K562 (cell line): ENCODE measurements around the gene ACAT1. TPM values are rescaled to one million over a fixed set of nuclear protein-coding genes. Genes with fewer than 3 reads are reported as not detected.
A peak's percentile ranks its signal among the peaks of the same experiment; 100 is the strongest.

Experiments used
- ATAC-seq: fragments of 200-7000 bp; cut with Tn5 transposase; 3 replicates; pipeline ENCODE4 v1.9.1; 2020; ENCODE audit warnings: moderate library complexity
- BruUV-seq: library from RNA; stranded (reverse); fragments of 400-500 nt; replicated peaks from 2 replicates; lab custom pipeline; 2021; lab: Mats Ljungman, UMichigan
- CTCF ChIA-PET: fragments of 300-600 bp; formaldehyde crosslinking; extraction: SDS; loops from one replicate; lab custom pipeline; 2021; ENCODE audit warnings: low intra/inter-chr PET ratio; lab: Yijun Ruan, JAX
- POLR2A ChIA-PET: fragments of 300-600, 350-650 bp; sonication (Branson Sonifier 250); formaldehyde crosslinking; extraction: SDS; loops from one replicate; lab custom pipeline; 2021; ENCODE audit warnings: antibody characterized with exemption, inconsistent platforms; lab: Yijun Ruan, JAX
- DNase-seq, 4 experiments: peaks; one replicate each; pipeline versions ENCODE4 v3.0.0 to v3.0.0-alpha.2; 2011 to 2018; ENCODE audit warnings: low spot score in 3 of 4, mixed read lengths in 3 of 4; ENCODE audit errors: extremely low read depth in 1 of 4
- FAIRE-seq: peaks from 2 replicates; lab custom pipeline; 2011; peaks lifted over from hg19 to GRCh38; lab: Jason Lieb, UNC
- H2AFZ ChIP-seq: 2 replicates; pipeline ENCODE4 v1.6.0; 2011; ENCODE audit warnings: low read depth, low read length, control low read depth, inconsistent platforms
- H3K27ac ChIP-seq: fragments of 200-600 bp; 3 replicates; pipeline ENCODE4 v1.8.0; 2011; ENCODE audit warnings: low read depth, mild to moderate bottlenecking, control low read depth, inconsistent platforms, low read length, moderate library complexity, mixed read lengths; ENCODE audit errors: extremely low read depth
- H3K27me3 ChIP-seq, 2 experiments: fragments of 300-600 bp in 1 of 2; 2 replicates in 1 of 2; 3 replicates in 1 of 2; pipeline versions ENCODE4 v1.6.0 to v1.8.0; 2011; ENCODE audit warnings: inconsistent platforms in 2 of 2, low read length in 2 of 2, mild to moderate bottlenecking in 1 of 2, mixed read lengths in 1 of 2, moderate library complexity in 1 of 2; ENCODE audit not compliant: control insufficient read depth in 2 of 2, insufficient read depth in 2 of 2
- H3K36me3 ChIP-seq: fragments of 300-600 bp; 3 replicates; pipeline ENCODE4 v1.8.0; 2011; ENCODE audit warnings: mild to moderate bottlenecking, low read length, inconsistent platforms; ENCODE audit not compliant: control insufficient read depth, insufficient read depth
- H3K4me1 ChIP-seq, 2 experiments: fragments of 200-600 bp in 1 of 2; replicated peaks in 1 of 2; 2 replicates in 1 of 2; 3 replicates in 1 of 2; pipeline versions ENCODE4 v1.5.1 to v1.8.0; 2011; ENCODE audit warnings: inconsistent platforms in 2 of 2, low read length in 2 of 2, mild to moderate bottlenecking in 1 of 2, mixed read lengths in 1 of 2, moderate library complexity in 1 of 2; ENCODE audit not compliant: control insufficient read depth in 2 of 2, insufficient read depth in 2 of 2
- H3K4me2 ChIP-seq: 2 replicates; pipeline ENCODE4 v1.6.1; 2011; ENCODE audit warnings: low read length, control low read depth, inconsistent platforms, mixed read lengths; ENCODE audit not compliant: insufficient read depth
- H3K4me3 ChIP-seq: fragments of 200-600 bp; sonication (generic), shearing (Covaris generic); 2 replicates; pipeline ENCODE4 v1.5.1; 2016; ENCODE audit warnings: control low read depth, inconsistent platforms
- H3K79me2 ChIP-seq: fragments of 200-600 bp; 3 replicates; pipeline ENCODE4 v1.8.0; 2011; ENCODE audit warnings: low read length, inconsistent platforms; ENCODE audit not compliant: control insufficient read depth, insufficient read depth
- H3K9ac ChIP-seq, 2 experiments: 2 replicates each; pipeline versions ENCODE4 v1.6.0 to v1.6.1; 2011; ENCODE audit warnings: low read depth in 2 of 2, low read length in 2 of 2, control low read depth in 1 of 2, inconsistent platforms in 1 of 2, mild to moderate bottlenecking in 1 of 2, mixed read lengths in 1 of 2; ENCODE audit not compliant: insufficient read depth in 1 of 2
- H3K9me1 ChIP-seq: one replicate; pipeline ENCODE4 v1.6.0; 2011; ENCODE audit warnings: inconsistent platforms, mild to moderate bottlenecking, low read length, moderate library complexity; ENCODE audit not compliant: control insufficient read depth, insufficient read depth
- H3K9me3 ChIP-seq: replicated peaks from 2 replicates; pipeline ENCODE4 v1.5.1; 2011; ENCODE audit warnings: low read depth, low read length, inconsistent platforms; ENCODE audit not compliant: control insufficient read depth, insufficient read depth
- H4K20me1 ChIP-seq: replicated peaks from 2 replicates; pipeline ENCODE4 v1.6.1; 2011; ENCODE audit warnings: low read length, inconsistent platforms, mixed read lengths; ENCODE audit not compliant: control insufficient read depth, insufficient read depth
- ADNP ChIP-seq: fragments of 200-800 bp; sonication (Bioruptor generic); IDR thresholded peaks from 2 replicates; pipeline ENCODE4 v1.6.1; 2016; ENCODE audit warnings: missing genetic modification characterization, missing compliant biosample characterization
- CHD4 ChIP-seq: fragments of 200-600 bp; sonication (generic); IDR thresholded peaks from 3 replicates; pipeline ENCODE4 v1.6.1; 2012; ENCODE audit warnings: low read depth, mild to moderate bottlenecking, mixed read lengths, low read length, inconsistent platforms; ENCODE audit not compliant: insufficient read depth, insufficient replicate concordance, poor library complexity, severe bottlenecking
- POLR2A ChIP-seq: fragments of 450-650 bp; conservative IDR thresholded peaks from 2 replicates; pipeline ENCODE4 v1.6.1; 2016
- SUPT5H ChIP-seq: fragments of 450-650 bp; IDR thresholded peaks from 2 replicates; pipeline ENCODE4 v1.6.1; 2016
- TEAD4 ChIP-seq, 2 experiments: sonication (generic) in 1 of 2; formaldehyde crosslinking in 1 of 2; IDR thresholded peaks; 2 replicates each; pipeline versions ENCODE4 v1.6.1 to v1.8.0; 2012 to 2022; ENCODE audit warnings: borderline replicate concordance in 1 of 2, inconsistent platforms in 1 of 2, low read length in 1 of 2, mild to moderate bottlenecking in 1 of 2, missing genetic modification reagents in 1 of 2
- ZNF785 ChIP-seq: fragments of 250-450 bp; sonication (Bioruptor Pico); IDR thresholded peaks from 2 replicates; pipeline ENCODE4 v1.4.0; 2020; ENCODE audit warnings: mild to moderate bottlenecking
- WGBS: fragments of 100-300 bp; shearing (Covaris generic); methylation state at CpG from one replicate; pipeline ENCODE4 v1.1.6; 2016; ENCODE audit warnings: low coverage, mixed read lengths; ENCODE audit not compliant: insufficient coverage; ENCODE audit errors: missing lambda C conversion rate; 5-methylcytosine and 5-hydroxymethylcytosine counted together
- in situ Hi-C: fragments of 300-500 bp; cut with MboI; formaldehyde crosslinking; loops from 4 replicates; pipeline ENCODE4 v1.15.0; 2018; ENCODE audit warnings: inconsistent platforms, mixed read lengths
- intact Hi-C: fragments of 100-400 bp; cut with micrococcal nuclease; formaldehyde crosslinking; loops from 2 replicates; pipeline ENCODE4 v1.14.2; 2022
- polyA plus RNA-seq, 8 experiments: library from polyadenylated mRNA; depleted of rRNA in 4 of 8; stranded (reverse) in 5 of 8; unstranded in 3 of 8; fragments of >200 nt; fragmentation: Nextera tagmentation in 2 of 8; fragmentation: Illumina TruSeq in 1 of 8; extraction: Ambion mirVana in 2 of 8; extraction: Trizol in 1 of 8; gene quantifications; 2 replicates each; pipeline versions ENCODE4 v1.2.1 to v1.2.3, GENCODE V29; 2011 to 2014; ENCODE audit warnings: inconsistent platforms in 1 of 8, missing spikeins in 1 of 8
- total RNA-seq, 7 experiments: library from RNA; depleted of rRNA in 6 of 7; stranded (reverse); fragments of >200 nt in 6 of 7; fragmentation: Illumina TruSeq in 2 of 7; extraction: Trizol in 2 of 7; gene quantifications; 2 replicates each; pipeline versions ENCODE4 v1.2.1 to v1.2.3, GENCODE V29; 2011 to 2021; ENCODE audit warnings: low replicate concordance in 1 of 7
- TF ChIP-seq, protein P1 (sequence below): fragments of 200-800 bp; sonication (Bioruptor generic); IDR thresholded peaks from 2 replicates; pipeline ENCODE4 v1.6.1; 2017; ENCODE audit warnings: missing genetic modification characterization, missing compliant biosample characterization

ACAT1 gene
- total and polyA plus RNA-seq, 9 of the 15 experiments (the other 6 are each of a cell fraction or from before 2014, with no cell fraction given) = 65.1 to 204 (median 104) TPM

DNA sequence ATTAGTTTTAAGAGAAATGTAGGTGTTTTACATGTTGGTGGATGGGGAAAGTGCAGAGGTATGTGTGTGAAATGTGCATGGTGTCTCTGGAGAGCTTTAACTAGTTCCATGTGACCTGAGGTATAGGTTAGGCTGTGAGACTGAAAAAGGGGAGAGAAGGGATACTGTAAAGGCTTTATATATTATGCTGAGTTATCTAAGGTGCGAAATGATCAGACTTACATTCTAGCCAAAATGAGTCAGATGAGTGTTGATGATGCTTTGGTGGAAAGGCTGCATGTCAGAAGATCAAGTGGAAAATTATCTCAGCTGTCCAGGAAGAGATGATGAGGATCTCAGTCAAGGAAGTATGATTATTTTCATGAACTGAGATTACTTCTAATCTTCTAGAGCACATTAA lies 15.8 kb downstream of the ACAT1 start (continued):
- TF ChIP-seq, protein P1, sequence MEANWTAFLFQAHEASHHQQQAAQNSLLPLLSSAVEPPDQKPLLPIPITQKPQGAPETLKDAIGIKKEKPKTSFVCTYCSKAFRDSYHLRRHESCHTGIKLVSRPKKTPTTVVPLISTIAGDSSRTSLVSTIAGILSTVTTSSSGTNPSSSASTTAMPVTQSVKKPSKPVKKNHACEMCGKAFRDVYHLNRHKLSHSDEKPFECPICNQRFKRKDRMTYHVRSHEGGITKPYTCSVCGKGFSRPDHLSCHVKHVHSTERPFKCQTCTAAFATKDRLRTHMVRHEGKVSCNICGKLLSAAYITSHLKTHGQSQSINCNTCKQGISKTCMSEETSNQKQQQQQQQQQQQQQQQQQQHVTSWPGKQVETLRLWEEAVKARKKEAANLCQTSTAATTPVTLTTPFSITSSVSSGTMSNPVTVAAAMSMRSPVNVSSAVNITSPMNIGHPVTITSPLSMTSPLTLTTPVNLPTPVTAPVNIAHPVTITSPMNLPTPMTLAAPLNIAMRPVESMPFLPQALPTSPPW = no peak
- no peak for TF ChIP-seq CHD4
- no peak for TF ChIP-seq ZNF785 (CRISPR knock-in tag)

DNA sequence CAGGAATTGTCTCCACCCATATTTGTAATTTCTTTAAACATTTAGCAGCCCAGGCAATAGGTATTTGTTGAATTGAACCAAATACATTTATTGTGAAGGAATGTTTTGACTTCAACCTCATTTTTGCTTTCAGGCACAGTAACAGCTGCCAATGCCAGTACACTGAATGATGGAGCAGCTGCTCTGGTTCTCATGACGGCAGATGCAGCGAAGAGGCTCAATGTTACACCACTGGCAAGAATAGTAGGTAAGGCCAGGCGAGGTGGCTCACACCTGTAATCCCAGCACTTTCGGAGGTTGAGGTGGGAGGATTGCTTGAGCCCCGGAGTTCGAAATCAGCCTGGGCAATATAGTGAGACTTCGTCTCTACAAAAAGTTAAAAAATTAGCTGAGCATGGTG lies 20.9 kb downstream of the ACAT1 start:
- BruUV-seq = no TSS peak
- Histone ChIP-seq H3K9me1 (no peaks in the 10 kb centered on the region), H3K4me2 (no peak overlapping the region), H3K36me3 (peaks cover 84% of the 10 kb centered on the region), H3K27ac (no peak overlapping the region), H3K4me3 (no peak overlapping the region), H3K9ac (no peak overlapping the region; a peak in 1 of 4 replicates), H4K20me1 (no peaks in the 10 kb centered on the region), H3K4me1 (no peaks in the 10 kb centered on the region), H3K27me3 (no peaks in the 10 kb centered on the region), H3K9me3 (no peaks in the 10 kb centered on the region), H3K79me2 (no peaks in the 10 kb centered on the region), H2AFZ (no peak overlapping the region)
- TF ChIP-seq SUPT5H = peak; percentile 26; the same call in 1 of the 2 replicates
- no peak for TF ChIP-seq TEAD4 (IDR thresholded peaks at IDR 0.05; ENCODE audit: low read length)
- no peak for TF ChIP-seq TEAD4 (CRISPR knock-in tag; IDR thresholded peaks at IDR 0.05; ENCODE audit: borderline replicate concordance)
- TF ChIP-seq ADNP (tag) = no peak
- peak; percentile 33; the same call in 1 of the 2 replicates for TF ChIP-seq POLR2A
- FAIRE-seq = no peak
- no peak for DNase-seq
- 89% methylated on average over 7 of the region's 7 CpGs for WGBS
- ATAC-seq = no peak
- in situ Hi-C loops (no loop called here), intact Hi-C loops (no loop called here)
- ChIA-PET POLR2A (no interaction called here), CTCF (no interaction called here)
